NCI-H2227 (cell line): ENCODE data around the gene ABL1.

ENCODE experiments used
- DNase-seq: peaks from one replicate; lab custom pipeline; 2025; ENCODE audit not compliant: unreplicated experiment; lab: John Stamatoyannopoulos, UW

The ABL1 gene

DNA sequence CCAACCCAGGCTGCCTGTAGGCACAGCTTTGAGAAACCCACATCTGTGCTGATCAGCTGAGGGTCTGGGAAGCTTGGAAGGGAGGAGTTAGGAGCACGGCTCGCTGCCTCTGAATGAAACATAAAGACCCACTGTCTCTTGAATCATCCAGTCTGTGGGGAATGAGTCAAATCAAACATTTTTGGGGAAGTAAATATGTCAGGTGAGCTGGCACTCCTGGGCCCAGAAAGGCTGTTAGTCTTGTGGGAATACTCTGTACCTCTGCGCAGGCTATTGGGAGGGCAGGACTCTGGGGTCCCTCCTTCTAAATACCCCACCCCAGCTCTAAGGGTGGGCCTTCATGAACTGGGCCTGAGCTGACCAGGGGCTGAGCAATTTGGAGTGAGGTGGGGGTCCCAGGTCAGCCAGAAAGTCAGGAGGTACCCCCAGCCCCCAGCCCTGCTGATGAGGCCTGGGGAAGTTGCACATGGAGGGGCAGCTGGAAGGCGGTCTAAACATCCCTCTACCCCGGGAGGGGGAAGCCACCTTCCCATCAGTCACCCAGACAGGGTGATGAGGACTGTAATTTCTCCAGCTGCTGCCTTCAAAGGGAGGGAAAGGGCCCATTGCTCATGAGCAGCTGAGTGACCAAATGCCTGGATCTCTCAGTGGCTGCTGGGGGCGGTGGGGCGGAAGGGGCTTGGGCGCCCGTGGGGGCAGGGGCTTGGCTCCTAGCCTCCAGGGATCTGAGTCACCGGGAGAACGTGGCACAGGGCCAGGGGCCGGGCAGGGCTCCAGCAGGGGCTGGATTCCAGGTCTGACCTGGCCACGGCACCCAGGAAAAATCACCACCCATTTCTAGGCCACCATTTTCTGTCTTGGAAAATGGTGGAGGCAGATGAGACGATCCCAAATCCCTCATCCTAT lies 93.2 kb downstream of the ABL1 start:
- peak; percentile 38 for DNase-seq

DNA sequence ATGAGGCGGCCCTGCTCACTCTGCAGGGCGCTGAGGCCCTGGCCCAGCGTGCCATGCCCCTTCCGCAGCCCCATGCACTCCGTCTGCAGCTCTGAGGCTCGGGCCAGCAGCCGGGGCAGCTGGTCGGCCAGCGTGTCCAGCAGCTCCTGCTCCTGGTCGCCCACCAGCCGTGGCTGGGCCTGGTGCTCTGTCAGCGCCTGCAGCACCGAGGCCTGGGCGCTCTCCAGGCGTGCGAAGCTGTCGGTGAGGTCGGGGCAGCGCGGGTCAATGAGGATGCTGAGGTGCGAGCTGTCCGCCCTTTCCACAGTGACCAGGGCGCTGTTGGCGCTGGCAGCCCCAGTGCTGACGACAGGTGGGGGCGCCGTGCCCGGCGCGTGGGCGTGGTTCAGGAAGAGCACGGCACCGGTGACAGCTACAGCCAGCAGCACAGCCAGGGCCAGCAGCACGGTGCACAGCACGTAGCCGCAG lies 94.6 kb downstream of the ABL1 start:
- no peak for DNase-seq

DNA sequence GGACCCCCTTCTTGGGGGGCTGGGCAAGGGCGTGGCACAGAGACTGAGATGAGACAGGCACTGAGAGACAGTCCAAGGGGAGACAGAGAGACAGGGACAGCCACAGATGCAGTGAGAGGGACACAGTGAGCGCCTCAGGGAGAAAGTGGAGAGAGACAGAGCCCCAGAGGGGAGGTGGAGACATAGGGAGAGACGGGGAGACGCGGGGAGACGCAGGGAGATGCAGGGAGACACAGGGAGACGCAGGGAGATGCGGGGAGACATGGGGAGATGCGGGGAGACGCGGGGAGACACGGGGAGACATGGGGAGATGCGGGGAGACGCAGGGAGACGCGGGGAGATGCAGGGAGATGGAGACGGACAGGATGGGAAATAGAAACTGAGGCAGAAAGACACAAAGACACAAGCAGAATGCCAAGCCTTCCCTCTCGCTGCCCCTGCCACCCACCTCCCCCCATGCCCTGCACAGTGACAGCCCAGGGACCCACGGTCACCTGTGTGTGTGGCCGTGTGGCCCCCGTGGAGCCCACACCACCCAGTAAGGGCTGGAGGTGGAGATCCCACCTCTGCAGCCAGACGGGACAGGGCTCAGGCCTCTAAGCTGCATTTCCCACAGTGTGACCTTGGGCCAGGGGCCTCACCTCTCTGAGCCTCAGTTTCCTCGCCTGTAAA lies 95.2 kb downstream of the ABL1 start:
- DNase-seq = no peak

GRCh38 chr9:130930804-130931349 lies 95.8 kb downstream of the ABL1 start:
- no peak for DNase-seq

DNA sequence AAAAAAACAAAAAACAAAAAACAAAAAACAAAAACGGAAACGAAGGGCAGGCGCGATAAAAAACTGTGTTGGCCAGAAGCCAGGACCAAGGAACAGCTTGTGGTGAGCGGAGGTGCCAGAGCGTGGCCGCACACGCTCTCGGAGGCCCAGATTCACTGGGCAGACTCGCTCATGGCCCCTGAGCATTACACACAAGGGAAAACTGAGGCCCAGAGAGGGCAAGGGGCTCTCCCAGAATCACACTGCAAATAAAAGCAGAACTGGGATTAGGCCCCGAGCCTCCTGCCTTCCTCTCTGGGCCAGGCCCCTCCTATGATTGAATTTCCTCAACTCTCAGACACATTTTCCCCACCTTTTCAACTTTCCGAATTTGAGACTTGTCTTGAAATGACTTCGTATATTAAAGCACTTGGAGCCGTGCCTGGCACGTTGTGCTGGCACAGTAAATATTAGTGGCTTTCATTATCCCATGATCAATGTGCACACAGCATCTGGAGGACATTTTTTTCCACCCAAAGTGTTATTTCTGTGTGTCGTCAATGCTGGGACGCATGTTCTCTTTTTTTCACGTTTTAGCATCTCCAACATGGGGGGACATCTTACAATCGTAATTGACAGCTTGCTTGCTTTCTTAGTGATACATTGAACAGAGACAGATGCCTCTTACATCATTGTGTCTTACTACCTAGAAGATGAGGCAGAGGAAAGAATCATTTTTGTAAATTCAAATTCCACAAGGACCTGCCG lies 96.6 kb downstream of the ABL1 start:
- DNase-seq = no peak

- DNase-seq = no peak
These were observed 97.4 kb downstream of the ABL1 start for GRCh38 chr9:130932255-130933079.

DNA sequence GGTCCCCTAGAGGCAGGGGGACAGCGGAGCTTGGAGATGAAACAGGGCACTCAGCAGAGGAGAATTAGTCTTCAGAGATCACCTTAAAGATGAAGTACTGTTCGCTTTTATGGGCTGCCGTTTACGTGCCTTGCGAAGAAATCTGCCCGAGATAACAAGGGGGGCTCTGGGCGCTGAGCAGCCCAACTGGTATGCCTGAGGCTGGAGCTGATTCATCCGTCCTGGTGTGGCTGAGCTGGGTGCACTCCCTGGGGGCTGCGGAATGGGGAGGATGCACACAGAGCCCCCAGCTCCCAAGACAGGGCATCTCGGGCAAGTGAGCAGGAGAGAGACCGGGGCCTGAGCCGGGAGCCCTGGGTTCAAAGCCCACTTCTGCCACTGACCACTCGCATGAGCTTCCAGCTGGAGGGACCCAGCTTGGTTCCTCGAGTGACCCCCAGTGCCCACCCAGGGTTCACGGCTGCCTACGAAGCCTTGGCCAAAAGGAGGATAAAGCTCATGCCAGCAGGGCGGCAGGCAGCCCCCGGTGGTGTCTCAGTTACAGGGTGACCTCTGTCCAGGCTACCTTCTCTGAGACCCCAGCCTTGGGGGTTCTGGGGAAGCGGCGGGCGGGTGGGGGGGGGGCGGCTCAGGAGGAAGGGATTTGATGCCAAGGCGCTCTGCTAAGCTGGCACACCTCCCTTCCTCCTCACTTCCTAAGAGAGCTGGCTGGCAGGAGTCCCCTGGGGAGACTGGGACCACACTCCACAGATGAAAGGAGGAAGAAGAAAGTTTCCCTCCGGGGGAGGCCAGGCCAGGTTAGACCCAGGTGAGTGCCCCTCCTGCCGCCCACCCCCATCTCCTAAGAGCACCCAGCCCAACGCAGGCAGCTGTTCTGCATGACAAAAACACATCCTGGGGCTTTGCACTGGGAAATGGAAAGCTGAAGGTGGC lies 98.3 kb downstream of the ABL1 start:
- no peak for DNase-seq

GRCh38 chr9:130934246-130934645 lies 99.2 kb downstream of the ABL1 start:
- no peak for DNase-seq

DNA sequence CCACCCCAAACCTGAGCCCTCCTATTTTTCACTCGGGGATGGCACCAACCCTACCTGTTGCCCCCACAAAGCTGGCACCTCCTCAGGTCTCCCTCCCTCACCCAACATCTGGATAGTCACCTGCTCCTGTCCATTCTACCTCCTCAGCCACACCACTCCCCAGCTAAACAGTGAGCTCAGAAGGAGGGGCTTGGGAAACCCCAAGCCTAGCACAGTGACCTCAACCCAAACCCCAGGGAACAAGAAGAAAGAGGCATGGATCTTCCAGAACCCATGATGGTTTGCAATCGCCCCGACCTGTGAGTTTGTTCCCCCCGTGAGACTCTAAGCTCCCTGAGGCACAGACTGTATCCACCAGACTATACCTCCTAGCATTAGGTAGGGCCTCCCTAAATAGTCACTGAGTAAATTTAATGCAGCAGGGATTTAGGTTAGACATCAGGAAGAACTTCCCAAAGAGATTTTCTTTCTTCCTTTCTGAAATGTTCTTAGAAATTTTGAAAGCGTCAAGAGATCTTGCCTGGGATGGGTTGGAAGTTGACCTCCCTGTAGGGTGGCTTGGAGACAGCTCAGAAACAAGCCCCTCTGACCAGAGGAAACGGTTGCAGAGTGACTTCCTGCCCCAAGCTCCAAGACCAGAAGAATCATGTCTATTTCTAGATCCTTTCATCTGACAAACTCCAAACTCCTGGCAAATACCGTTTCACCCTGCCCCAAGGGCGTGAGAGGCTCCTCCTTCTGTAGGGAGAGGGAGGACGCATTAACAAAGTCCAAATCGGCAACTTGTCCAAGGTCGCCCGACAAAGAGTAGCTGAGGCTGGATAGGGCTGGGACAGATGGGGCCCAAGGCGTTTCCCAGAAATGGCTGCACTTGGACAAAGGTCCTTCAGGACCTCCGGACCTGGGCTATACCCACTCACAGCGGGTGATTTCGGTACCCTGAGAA lies 99.9 kb downstream of the ABL1 start:
- DNase-seq = no peak

- no peak for DNase-seq
These were observed 100.7 kb downstream of the ABL1 start for GRCh38 chr9:130935648-130936271.

- DNase-seq = peak; percentile 15
These were observed 101.4 kb downstream of the ABL1 start for GRCh38 chr9:130936285-130937117.
